ENCODE results near the gene TAF11L2. TPM values are rescaled to one million over a fixed set of nuclear protein-coding genes. Genes with fewer than 3 reads are reported as not detected.
"Not testable (repeated sequence)": the region's sequence is repeated elsewhere in the genome, so short reads cannot be mapped to it uniquely, and the experiment has no call there.

The TAF11L2 gene
- total RNA-seq, 1 donor from 2014 or later = not detected

- DNase-seq (ENCODE audit: low read depth); H3K4me3 ChIP-seq (ENCODE audit: low read depth, low read length); H3K36me3 ChIP-seq (ENCODE audit: control insufficient read depth, insufficient read depth, low read length); H3K27me3 ChIP-seq (ENCODE audit: control insufficient read depth, insufficient read depth, low read length); FAIRE-seq: not testable (repeated sequence)
Observed at GRCh38 chr5:17528369-17528768, 30.3 kb downstream of the TAF11L2 start, which contains the start of gene TAF11L6. Gene TAF11L6, plus strand, starts transcription at chr5:17528669.

Other genes with a start within 250 kb of the TAF11L2 start
- not detected in 2 replicates for gene TAF11L3, start 20.1 kb downstream of the TAF11L2 start, total RNA-seq
- gene TAF11L4, start 23.6 kb downstream of the TAF11L2 start, total RNA-seq = not detected in 2 replicates
- not detected in 2 replicates for gene TAF11L5, start 27.0 kb downstream of the TAF11L2 start, total RNA-seq
- not detected in 2 replicates for gene TAF11L6, start 30.4 kb downstream of the TAF11L2 start, total RNA-seq
- not detected in 2 replicates for gene TAF11L7, start 87.5 kb downstream of the TAF11L2 start, total RNA-seq
- gene TAF11L8, start 92.7 kb downstream of the TAF11L2 start, total RNA-seq = not detected in 2 replicates
- not detected in 2 replicates for gene TAF11L9, start 96.2 kb downstream of the TAF11L2 start, total RNA-seq
- not detected in 2 replicates for gene TAF11L10, start 99.6 kb downstream of the TAF11L2 start, total RNA-seq
- gene TAF11L11, start 106.0 kb downstream of the TAF11L2 start, total RNA-seq = not detected in 2 replicates
- gene TAF11L12, start 112.2 kb downstream of the TAF11L2 start, total RNA-seq = 0.26 TPM in 1 of 2 replicates, not detected in the other
- not detected in 2 replicates for gene TAF11L13, start 133.9 kb downstream of the TAF11L2 start, total RNA-seq
- not detected in 2 replicates for gene TAF11L14, start 136.2 kb downstream of the TAF11L2 start, total RNA-seq